OCI-LY1 (cell line): Measurements from ENCODE around the gene MAP6D1.

ENCODE experiments used
- EZH2 ChIP-seq: fragments of 200-600 bp; sonication (generic), shearing (Covaris generic); IDR thresholded peaks from 2 replicates; pipeline ENCODE4 v1.8.0; 2017; ENCODE audit warnings: borderline replicate concordance, mixed run types, mild to moderate bottlenecking, antibody characterized with exemption, low read length, moderate library complexity, mixed read lengths
- TF ChIP-seq, protein P1 (sequence below): fragments of 200-600 bp; sonication (generic), shearing (Covaris generic); IDR thresholded peaks from 2 replicates; pipeline ENCODE4 v1.5.1; 2017; ENCODE audit warnings: mild to moderate bottlenecking, antibody characterized with exemption, low read length, moderate library complexity, mixed read lengths

GRCh38 chr3:183799461-183799860 is 25.9 kb downstream of the MAP6D1 start:
- TF ChIP-seq, protein P1, sequence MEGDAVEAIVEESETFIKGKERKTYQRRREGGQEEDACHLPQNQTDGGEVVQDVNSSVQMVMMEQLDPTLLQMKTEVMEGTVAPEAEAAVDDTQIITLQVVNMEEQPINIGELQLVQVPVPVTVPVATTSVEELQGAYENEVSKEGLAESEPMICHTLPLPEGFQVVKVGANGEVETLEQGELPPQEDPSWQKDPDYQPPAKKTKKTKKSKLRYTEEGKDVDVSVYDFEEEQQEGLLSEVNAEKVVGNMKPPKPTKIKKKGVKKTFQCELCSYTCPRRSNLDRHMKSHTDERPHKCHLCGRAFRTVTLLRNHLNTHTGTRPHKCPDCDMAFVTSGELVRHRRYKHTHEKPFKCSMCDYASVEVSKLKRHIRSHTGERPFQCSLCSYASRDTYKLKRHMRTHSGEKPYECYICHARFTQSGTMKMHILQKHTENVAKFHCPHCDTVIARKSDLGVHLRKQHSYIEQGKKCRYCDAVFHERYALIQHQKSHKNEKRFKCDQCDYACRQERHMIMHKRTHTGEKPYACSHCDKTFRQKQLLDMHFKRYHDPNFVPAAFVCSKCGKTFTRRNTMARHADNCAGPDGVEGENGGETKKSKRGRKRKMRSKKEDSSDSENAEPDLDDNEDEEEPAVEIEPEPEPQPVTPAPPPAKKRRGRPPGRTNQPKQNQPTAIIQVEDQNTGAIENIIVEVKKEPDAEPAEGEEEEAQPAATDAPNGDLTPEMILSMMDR: no peak
- TF ChIP-seq EZH2: no peak
